Skeletal muscle satellite cell (primary cell): ENCODE data around the gene EVC.
"Not testable (repeated sequence)": the region's sequence is repeated elsewhere in the genome, so short reads cannot be mapped to it uniquely, and the experiment has no call there.

Source experiments
- H3K27me3 ChIP-seq: 2 replicates; pipeline ENCODE4 v1.7.0; 2013; ENCODE audit warnings: low read length; ENCODE audit not compliant: control insufficient read depth, insufficient read depth
- H3K36me3 ChIP-seq: 2 replicates; pipeline ENCODE4 v1.7.0; 2013; ENCODE audit warnings: mild to moderate bottlenecking, control low read depth, low read length; ENCODE audit not compliant: insufficient read depth
- H3K4me1 ChIP-seq: 2 replicates; pipeline ENCODE4 v1.7.0; 2013; ENCODE audit warnings: low read length; ENCODE audit not compliant: control insufficient read depth, insufficient read depth
- H3K4me2 ChIP-seq: 2 replicates; pipeline ENCODE4 v1.7.0; 2013; ENCODE audit warnings: mild to moderate bottlenecking, low read length
- H3K4me3 ChIP-seq: 2 replicates; pipeline ENCODE4 v1.7.0; 2013; ENCODE audit warnings: low read length
- H3K9ac ChIP-seq: 2 replicates; pipeline ENCODE4 v1.7.0; 2013; ENCODE audit warnings: mild to moderate bottlenecking, low read depth, low read length, moderate library complexity
- H3K9me3 ChIP-seq: replicated peaks from 2 replicates; pipeline ENCODE4 v1.7.0; 2013; ENCODE audit warnings: mild to moderate bottlenecking, control low read depth, low read length

Gene EVC

GRCh38 chr4:5810770-5811430 lies 99.9 kb downstream of the EVC start:
- H3K4me2 ChIP-seq: no peak overlapping the region
- H3K27me3 ChIP-seq: no peaks in the 10 kb centered on the region
- H3K4me1 ChIP-seq: no peaks in the 10 kb centered on the region
- H3K4me3 ChIP-seq: no peak overlapping the region
- H3K9me3 ChIP-seq: no peaks in the 10 kb centered on the region
- H3K36me3 ChIP-seq: peaks cover 91% of the 10 kb centered on the region
- H3K9ac ChIP-seq: no peak overlapping the region

GRCh38 chr4:5812057-5812456 lies 101.1 kb downstream of the EVC start:
- not testable (repeated sequence) for H3K4me3 ChIP-seq, H3K4me2 ChIP-seq, H3K9me3 ChIP-seq, H3K9ac ChIP-seq, H3K4me1 ChIP-seq, H3K27me3 ChIP-seq
- H3K36me3 ChIP-seq: peaks cover 93% of the 10 kb centered on the region

DNA sequence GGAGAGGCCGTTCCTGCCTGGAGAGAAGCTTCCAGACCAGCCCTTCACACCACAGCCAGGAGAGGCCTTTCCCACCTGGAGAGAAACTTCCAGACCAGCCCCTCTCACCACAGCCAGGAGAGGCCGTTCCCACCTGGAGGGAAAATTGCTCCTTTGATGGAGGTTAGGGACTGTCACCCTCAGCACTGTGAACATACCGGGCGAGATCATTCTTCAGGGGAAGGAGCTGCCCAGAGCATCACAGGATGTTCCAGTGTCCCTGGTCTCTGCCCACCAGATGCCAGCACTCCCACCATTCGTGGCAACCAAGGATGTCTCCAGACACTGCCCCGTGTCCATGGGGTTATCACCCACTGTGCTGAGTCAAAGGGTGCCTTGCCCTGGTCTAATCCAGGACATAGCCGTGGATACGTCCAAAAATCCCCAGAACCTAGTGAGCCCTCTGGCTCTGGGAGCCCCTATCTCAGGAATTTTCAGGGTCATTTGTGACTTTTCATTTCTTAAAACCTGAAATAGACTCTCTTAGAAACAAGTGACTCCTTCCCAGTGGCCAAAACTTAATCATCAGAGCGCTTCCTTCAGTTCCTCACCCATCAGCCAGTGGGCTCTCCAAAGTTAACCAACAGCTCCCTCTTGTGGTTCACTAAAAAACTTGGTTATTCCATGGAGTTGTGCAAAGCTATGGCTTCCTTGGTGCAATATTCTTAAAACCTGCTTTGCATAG lies 101.7 kb downstream of the EVC start:
- Histone ChIP-seq H3K27me3 (no peaks in the 10 kb centered on the region), H3K9me3 (no peaks in the 10 kb centered on the region), H3K4me2 (no peak overlapping the region), H3K9ac (no peak overlapping the region), H3K4me1 (no peaks in the 10 kb centered on the region), H3K36me3 (peaks cover 94% of the 10 kb centered on the region), H3K4me3 (no peak overlapping the region)

DNA sequence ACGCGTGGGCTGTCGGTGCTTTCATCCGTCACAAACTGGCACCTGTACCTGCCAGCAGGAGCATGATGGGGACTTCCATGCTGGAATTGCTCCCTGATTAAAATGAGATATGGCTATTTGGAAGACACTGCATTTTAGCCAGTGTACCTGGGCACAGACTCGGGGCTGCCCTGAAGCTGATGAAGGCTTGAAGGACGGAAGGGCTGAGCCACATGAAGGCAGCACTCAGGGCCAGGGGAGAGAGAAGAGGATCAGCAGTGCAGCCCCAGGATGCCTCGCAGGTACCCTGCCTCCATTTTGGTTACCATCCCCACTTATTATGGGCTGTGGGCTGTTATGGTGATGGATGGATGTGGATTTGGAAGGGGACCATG lies 102.9 kb downstream of the EVC start:
- H3K4me1 ChIP-seq: no peaks in the 10 kb centered on the region
- H3K4me3 ChIP-seq: no peak overlapping the region
- no peak overlapping the region for H3K4me2 ChIP-seq
- H3K27me3 ChIP-seq: no peaks in the 10 kb centered on the region
- H3K9ac ChIP-seq: no peak overlapping the region
- peaks cover 96% of the 10 kb centered on the region for H3K36me3 ChIP-seq
- no peaks in the 10 kb centered on the region for H3K9me3 ChIP-seq

DNA sequence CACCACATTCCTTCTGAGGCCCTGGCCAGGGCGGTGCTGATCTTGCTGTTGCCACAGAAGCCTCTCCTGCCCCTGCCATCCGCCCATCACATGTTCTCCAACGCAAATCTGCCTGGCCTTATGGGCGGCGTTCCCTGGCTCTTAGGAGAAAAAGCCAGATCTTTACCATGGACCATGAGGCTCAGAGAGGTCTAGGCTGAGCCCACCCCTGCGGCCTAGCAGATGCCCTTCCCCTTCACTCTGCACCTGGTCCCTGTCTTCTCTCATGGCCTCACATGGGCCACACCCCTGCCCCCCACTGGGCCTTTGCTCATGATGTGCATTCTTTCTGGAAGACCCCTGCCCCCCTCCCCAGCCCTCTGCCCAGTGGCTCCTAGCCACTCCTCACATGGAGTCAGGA lies 103.4 kb downstream of the EVC start:
- no peaks in the 10 kb centered on the region for H3K27me3 ChIP-seq
- H3K36me3 ChIP-seq: peaks cover 96% of the 10 kb centered on the region
- H3K4me2 ChIP-seq: no peak overlapping the region
- H3K9me3 ChIP-seq: no peaks in the 10 kb centered on the region
- no peak overlapping the region for H3K4me3 ChIP-seq
- H3K4me1 ChIP-seq: no peaks in the 10 kb centered on the region
- H3K9ac ChIP-seq: no peak overlapping the region

DNA sequence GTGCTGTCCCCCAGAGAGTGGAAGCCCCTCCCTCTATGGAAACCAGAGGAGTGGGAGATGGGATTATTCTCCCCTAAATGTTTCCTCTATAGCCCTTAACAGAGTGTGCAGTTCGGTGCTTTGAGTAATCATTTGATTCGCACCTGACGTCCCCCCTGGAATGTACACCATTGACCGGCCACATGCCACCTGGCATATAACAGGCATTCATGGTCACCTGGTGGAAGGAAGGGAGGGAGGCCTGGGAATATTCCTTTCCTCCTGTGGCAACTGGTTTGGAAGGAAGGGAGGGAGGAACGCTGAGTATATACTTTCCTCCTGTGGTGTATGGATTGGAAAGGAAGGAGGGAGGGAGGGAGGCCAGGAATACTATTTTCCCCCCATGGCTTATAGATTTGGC lies 104.6 kb downstream of the EVC start:
- H3K36me3 ChIP-seq: peaks cover 96% of the 10 kb centered on the region
- H3K4me1 ChIP-seq: no peaks in the 10 kb centered on the region
- no peaks in the 10 kb centered on the region for H3K9me3 ChIP-seq
- H3K9ac ChIP-seq: no peak overlapping the region
- H3K4me2 ChIP-seq: no peak overlapping the region
- H3K27me3 ChIP-seq: no peaks in the 10 kb centered on the region
- no peak overlapping the region for H3K4me3 ChIP-seq

- peaks cover 96% of the 10 kb centered on the region for H3K36me3 ChIP-seq
- H3K4me1 ChIP-seq: no peaks in the 10 kb centered on the region
- no peak overlapping the region for H3K9ac ChIP-seq
- no peaks in the 10 kb centered on the region for H3K27me3 ChIP-seq
- H3K9me3 ChIP-seq: no peaks in the 10 kb centered on the region
- H3K4me3 ChIP-seq: no peak overlapping the region
- no peak overlapping the region for H3K4me2 ChIP-seq
These were observed 105.1 kb downstream of the EVC start for GRCh38 chr4:5816101-5816500.

DNA sequence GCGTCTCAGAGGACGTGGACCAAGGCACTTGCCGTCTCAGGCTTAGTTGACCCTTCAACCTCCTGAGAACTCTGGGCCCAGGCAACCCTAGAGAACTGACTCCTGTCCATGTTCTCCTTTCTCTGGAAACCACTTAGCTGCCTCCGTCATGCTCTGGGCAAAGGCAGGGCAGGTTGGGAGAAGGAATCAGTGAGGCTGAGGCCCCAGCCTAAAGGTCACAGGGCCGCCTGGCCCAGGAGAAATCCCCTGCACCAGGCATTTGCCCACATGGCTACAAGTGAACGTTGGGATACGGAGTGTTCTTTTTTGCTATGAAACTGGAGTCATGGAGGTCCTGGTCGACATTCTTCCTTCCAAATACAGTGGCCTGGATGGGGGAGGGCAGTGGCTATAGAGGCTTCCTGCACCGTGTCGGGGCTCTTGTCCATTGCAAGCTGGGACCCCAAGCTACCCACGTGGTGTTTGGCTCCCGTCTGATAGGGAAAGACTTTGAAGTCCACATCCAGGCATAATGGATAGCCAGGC lies 105.9 kb downstream of the EVC start:
- Histone ChIP-seq H3K27me3 (no peaks in the 10 kb centered on the region), H3K4me2 (no peak overlapping the region), H3K9me3 (no peaks in the 10 kb centered on the region), H3K4me1 (no peaks in the 10 kb centered on the region), H3K9ac (no peak overlapping the region), H3K4me3 (no peak overlapping the region), H3K36me3 (peaks cover 96% of the 10 kb centered on the region)

DNA sequence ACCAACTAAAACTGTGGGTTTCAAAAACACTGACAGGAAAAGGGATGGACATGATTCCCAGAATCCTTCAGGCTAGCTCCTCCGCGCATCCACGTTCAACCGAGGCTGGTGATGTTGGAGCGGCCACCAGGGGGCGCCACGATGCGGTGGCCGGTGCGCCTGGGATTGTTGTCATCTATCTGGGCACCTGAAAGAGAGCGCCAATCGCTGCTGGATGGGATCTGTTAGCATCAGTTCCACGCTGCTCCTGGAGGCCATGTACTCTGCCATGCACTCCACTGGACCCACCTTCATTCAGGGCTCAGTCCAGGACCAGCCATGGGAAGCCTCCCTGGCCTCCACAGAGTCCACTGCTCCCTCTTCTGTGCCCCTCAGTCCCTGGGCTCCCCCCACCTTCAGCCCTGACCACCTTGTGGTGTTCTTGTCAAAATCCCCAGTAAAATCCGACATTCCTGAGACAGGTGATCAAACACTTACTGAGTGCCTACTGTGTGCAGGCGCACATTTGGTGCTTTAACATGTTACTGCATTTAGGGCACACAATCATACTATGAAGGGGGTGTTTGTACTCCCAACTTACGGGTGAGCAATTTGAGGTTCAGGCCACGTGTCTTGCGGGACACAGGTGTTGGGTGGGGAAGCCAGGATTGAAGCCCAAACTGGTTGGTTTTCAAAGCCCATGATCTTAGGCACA lies 110.8 kb downstream of the EVC start:
- no peaks in the 10 kb centered on the region for H3K9me3 ChIP-seq
- no peaks in the 10 kb centered on the region for H3K27me3 ChIP-seq
- H3K9ac ChIP-seq: no peak overlapping the region
- peaks cover 5% of the 10 kb centered on the region for H3K4me1 ChIP-seq
- no peak overlapping the region for H3K4me3 ChIP-seq
- no peak overlapping the region for H3K4me2 ChIP-seq
- peaks cover 99% of the 10 kb centered on the region for H3K36me3 ChIP-seq

DNA sequence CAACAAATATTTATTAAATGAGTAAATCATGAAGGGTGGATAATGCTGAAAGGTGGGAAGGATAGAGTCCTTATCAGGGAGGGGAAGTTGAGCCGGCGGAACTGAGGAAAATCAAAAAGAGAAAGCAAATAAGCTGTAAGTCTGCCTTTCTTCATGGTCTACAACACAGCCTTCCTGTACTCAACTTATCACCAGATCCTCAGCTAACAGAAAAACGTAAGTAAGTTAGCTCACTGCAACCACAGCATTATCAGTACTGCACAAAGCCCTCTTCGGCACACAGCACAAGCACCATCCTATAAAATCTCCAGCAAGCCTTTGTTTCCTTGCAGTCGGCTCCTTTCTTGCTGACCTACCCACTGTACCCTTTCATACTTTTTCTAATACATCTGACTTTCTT lies 111.6 kb downstream of the EVC start:
- Histone ChIP-seq H3K4me1 (peaks cover 11% of the 10 kb centered on the region), H3K4me3 (no peak overlapping the region), H3K27me3 (no peaks in the 10 kb centered on the region), H3K9me3 (no peaks in the 10 kb centered on the region), H3K4me2 (no peak overlapping the region), H3K9ac (no peak overlapping the region), H3K36me3 (peaks cover 97% of the 10 kb centered on the region)

- Histone ChIP-seq H3K4me1 (peaks cover 11% of the 10 kb centered on the region), H3K36me3 (peaks cover 97% of the 10 kb centered on the region), H3K4me3 (no peak overlapping the region)
These were observed 112.7 kb downstream of the EVC start for GRCh38 chr4:5823542-5824211.

More at GRCh38 chr4:5823542-5824211, 112.7 kb downstream of the EVC start:
- no peak overlapping the region for H3K9ac ChIP-seq
- no peak overlapping the region for H3K4me2 ChIP-seq
- no peaks in the 10 kb centered on the region for H3K27me3 ChIP-seq
- no peaks in the 10 kb centered on the region for H3K9me3 ChIP-seq
